GM18868 (cell line): ENCODE measurements around the gene TEX261.

Experiments
- ATAC-seq: cut with Tn5 transposase; IDR thresholded peaks from one replicate; pipeline ENCODE4 v1.9.1; 2021; ENCODE audit warnings: mild to moderate bottlenecking, moderate library complexity; ENCODE audit not compliant: unreplicated experiment

Gene TEX261

DNA sequence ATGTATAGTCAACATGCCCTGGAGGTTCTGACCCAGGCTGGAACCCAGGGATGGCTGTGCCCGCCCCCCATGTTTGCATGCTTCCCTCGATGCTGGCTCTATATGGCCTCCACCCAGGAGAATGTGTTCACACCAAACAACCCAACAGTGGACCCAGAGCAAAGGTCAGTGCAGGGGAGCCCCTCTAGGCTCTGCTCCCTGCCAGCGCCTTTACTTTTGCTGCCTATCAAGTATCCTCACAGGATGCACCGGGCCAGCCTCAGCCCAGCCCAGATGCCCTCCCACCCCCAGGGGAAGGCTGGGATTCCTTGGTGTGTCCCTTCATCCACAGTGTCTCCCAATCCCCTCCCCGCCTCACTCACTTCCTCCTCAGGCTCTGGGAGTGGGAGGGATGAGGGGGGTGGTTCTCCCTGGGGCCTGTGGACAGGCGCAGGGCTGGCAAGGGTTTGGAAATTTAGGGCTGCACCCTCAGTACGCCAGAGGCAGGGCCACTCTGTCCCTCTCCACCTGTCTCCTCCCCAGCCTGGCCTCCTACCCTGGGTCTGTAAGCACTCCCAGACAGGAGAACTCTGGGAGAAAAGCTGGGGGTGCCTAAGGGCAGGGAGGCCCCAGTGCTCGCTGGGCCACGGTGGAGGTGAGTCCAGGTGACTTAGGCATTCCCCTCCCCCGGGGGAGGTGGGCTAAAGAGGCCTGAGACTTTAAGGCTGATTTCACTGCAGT is 56.6 kb downstream of the TEX261 start:
- ATAC-seq, result no peak

DNA sequence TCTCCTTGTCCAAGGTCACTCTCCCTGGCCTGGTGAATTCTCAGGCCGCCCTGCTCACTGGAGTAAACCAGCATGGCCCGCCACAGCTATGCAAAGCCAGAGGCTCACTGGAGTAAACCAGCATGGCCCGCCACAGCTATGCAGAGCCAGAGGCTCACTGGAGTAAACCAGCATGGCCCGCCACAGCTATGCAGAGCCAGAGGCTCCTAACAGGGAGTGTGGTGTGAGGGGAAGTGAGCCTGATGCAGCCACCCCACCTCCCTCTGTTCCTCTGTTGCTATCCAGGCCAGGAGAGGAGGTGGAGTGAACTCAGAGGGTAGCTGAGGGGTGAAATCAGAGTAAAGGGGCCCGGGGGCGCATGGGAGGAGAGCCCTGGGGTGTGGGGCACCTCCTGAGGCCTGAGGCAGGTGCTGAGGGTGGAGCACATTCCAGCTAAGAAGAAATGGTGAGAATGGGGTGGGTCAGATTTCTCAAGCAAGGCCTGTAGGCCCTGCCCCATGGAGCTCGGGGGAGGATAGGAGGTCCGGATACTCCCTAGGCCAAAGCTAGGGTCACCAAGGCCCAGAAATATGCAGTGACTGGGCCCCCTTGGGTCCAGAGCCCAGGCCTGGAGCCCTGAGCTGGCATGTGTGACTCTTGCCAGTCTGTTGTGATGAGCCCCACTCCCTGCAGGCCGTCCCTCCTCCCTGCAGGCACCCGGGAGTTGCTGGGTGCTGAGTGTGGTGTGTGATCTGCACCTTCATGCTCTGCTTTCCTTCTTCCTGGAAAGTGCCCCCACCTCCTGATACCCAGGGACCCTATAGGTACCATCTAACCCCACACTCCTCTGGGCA is 57.5 kb downstream of the TEX261 start:
- ATAC-seq, result no peak

DNA sequence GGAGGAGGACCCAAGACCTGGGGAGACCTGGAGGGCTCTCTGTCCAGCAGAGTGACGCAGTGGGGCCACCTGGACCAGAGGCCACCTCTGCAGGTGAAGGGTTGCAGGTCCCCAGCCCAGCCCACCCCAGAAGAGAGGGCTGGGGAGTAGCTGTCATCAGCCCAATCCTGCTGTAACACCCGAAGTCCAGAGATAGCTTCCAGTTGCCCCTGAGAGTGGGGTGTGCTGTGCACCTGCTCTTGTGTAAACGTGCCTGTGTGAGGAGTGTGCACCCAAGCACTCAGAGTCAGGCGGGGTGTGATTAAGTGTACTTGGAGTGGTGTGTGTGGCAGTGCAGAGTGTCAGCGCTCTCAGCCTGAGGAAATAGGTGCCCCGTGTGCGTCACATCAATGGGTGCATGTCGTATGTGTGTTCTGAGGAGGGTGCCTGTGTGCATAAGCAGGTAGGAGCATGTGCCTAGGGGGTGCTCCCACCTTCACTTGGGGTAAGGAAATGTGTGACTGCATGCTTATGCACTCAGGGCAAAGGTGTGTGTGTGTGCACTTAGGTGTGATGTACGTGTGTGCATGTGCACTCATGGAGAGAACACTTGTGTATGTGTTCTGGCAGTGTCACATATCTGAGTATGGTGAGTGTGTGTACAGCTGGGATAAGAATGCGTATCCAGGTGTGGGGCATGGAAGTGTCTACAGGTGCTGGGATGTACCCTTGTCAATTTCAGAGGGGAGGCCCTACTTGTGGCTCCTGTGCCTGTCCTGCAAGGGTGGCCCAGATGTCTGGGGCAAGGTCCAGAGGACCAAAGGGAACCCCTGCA is 58.3 kb downstream of the TEX261 start:
- no peak for ATAC-seq
